Activated B cell treated with CpG ODN at 0.5 μM for 24 hours (primary cell): ENCODE results near the gene NRCAM. TPM values are rescaled to one million over a fixed set of nuclear protein-coding genes. Genes with fewer than 3 reads are reported as not detected.

Source experiments
- ATAC-seq: fragments of 200-7000 bp; cut with Tn5 transposase; one replicate; pipeline ENCODE4 v1.10.0; 2021; ENCODE audit warnings: low read depth, mild to moderate bottlenecking, moderate library complexity
- CTCF ChIA-PET: fragments of 350-600 bp; sonication (Branson Sonifier 250); formaldehyde crosslinking; loops from one replicate; lab custom pipeline; 2021; ENCODE audit warnings: antibody characterized with exemption; lab: Charles Lee
- POLR2A ChIA-PET: fragments of 350-600 bp; sonication (Branson Sonifier 250); formaldehyde crosslinking; loops from one replicate; lab custom pipeline; 2021; ENCODE audit warnings: antibody characterized with exemption; lab: Charles Lee
- DNase-seq: peaks from one replicate; pipeline ENCODE4 v3.0.0; 2022
- H3K27ac Mint-ChIP-seq: one replicate; pipeline ENCODE4 v1.8.0; 2020; ENCODE audit warnings: mixed read lengths
- H3K27me3 Mint-ChIP-seq: one replicate; pipeline ENCODE4 v1.8.0; 2021; ENCODE audit warnings: mixed read lengths
- H3K36me3 Mint-ChIP-seq: one replicate; pipeline ENCODE4 v1.8.0; 2021; ENCODE audit warnings: low read depth, mixed read lengths
- H3K4me1 Mint-ChIP-seq: one replicate; pipeline ENCODE4 v1.8.0; 2021; ENCODE audit warnings: mixed read lengths
- H3K4me3 Mint-ChIP-seq: one replicate; pipeline ENCODE4 v1.8.0; 2020; ENCODE audit warnings: mild to moderate bottlenecking, mixed read lengths
- H3K9me3 Mint-ChIP-seq: one replicate; pipeline ENCODE4 v1.8.0; 2020; ENCODE audit warnings: mixed read lengths
- CTCF ChIP-seq: fragments of 200-600 bp; IDR thresholded peaks from one replicate; pipeline ENCODE4 v1.8.0; 2022; ENCODE audit warnings: antibody characterized with exemption, mild to moderate bottlenecking
- intact Hi-C: fragments of 100-400 bp; cut with micrococcal nuclease; formaldehyde crosslinking; loops from one replicate; pipeline ENCODE4 v1.15.1; 2024
- total RNA-seq: library from RNA; stranded (reverse); gene quantifications from 2 replicates; pipeline ENCODE4 v1.2.3, GENCODE V29; 2022

NRCAM gene
- total RNA-seq, 1 donor from 2014 or later, result 2.2 TPM

GRCh38 chr7:108109221-108109908, 346.9 kb downstream of the NRCAM start:
- no peak for TF ChIP-seq CTCF
- H3K4me3 Mint-ChIP-seq, result no peak overlapping the region
- no peak overlapping the region for H3K27ac Mint-ChIP-seq
- ChIA-PET POLR2A (interaction anchor here (0.6 kb wide), 1 partner anchor 347 kb away, joined by 7 read pairs; no protein-coding TSS in a partner anchor), CTCF (interaction anchor here (0.6 to 5.7 kb wide), 5 partner anchors 9 to 358 kb away, joined by 3 to 39 read pairs (median 3); no protein-coding TSS in a partner anchor)
- H3K9me3 Mint-ChIP-seq, result no peaks in the 10 kb centered on the region
- ATAC-seq (no peak), DNase-seq (no peak)
- no peaks in the 10 kb centered on the region for H3K36me3 Mint-ChIP-seq
- H3K4me1 Mint-ChIP-seq, result no peaks in the 10 kb centered on the region
- peaks cover 4% of the 10 kb centered on the region for H3K27me3 Mint-ChIP-seq
- intact Hi-C loops, result loop anchor here (1.0 kb wide), 1 partner anchor 37 kb away; no protein-coding TSS in a partner anchor

- Mint-ChIP-seq H3K27me3 (peaks cover 4% of the 10 kb centered on the region), H3K9me3 (no peaks in the 10 kb centered on the region), H3K27ac (no peak overlapping the region), H3K4me1 (no peaks in the 10 kb centered on the region), H3K4me3 (no peak overlapping the region), H3K36me3 (no peaks in the 10 kb centered on the region)
- DNase-seq, result no peak
- ChIA-PET POLR2A (interaction anchor here (0.6 kb wide), 1 partner anchor 37 kb away, joined by 4 read pairs; no protein-coding TSS in a partner anchor), CTCF (interaction anchor here (5.7 kb wide), 1 partner anchor 37 kb away, joined by 39 read pairs; no protein-coding TSS in a partner anchor)
- TF ChIP-seq CTCF, result no peak
- no peak for ATAC-seq
- intact Hi-C loops, result no loop called here
Measured at GRCh38 chr7:108108131-108108530, 348.1 kb downstream of the NRCAM start.

GRCh38 chr7:108104324-108104723, 351.9 kb downstream of the NRCAM start:
- ATAC-seq, result no peak
- Mint-ChIP-seq H3K4me1 (no peaks in the 10 kb centered on the region), H3K27me3 (peaks cover 12% of the 10 kb centered on the region), H3K4me3 (no peak overlapping the region), H3K9me3 (no peaks in the 10 kb centered on the region), H3K36me3 (no peaks in the 10 kb centered on the region), H3K27ac (no peak overlapping the region)
- DNase-seq, result no peak
- intact Hi-C loops, result no loop called here
- POLR2A ChIA-PET, result no interaction called here
- CTCF ChIA-PET, result interaction anchor here (1.5 kb wide), 2 partner anchors 9 to 41 kb away, joined by 4 to 6 read pairs; no protein-coding TSS in a partner anchor
- no peak for TF ChIP-seq CTCF

- H3K9me3 Mint-ChIP-seq, result no peaks in the 10 kb centered on the region
- no peaks in the 10 kb centered on the region for H3K4me1 Mint-ChIP-seq
- no peak for TF ChIP-seq CTCF
- H3K4me3 Mint-ChIP-seq, result no peak overlapping the region
- ATAC-seq (no peak), DNase-seq (no peak)
- intact Hi-C loops, result no loop called here
- ChIA-PET POLR2A (no interaction called here), CTCF (interaction anchor here (1.5 kb wide), 1 partner anchor 10 kb away, joined by 4 read pairs; no protein-coding TSS in a partner anchor)
- H3K27me3 Mint-ChIP-seq, result peaks cover 14% of the 10 kb centered on the region
- no peaks in the 10 kb centered on the region for H3K36me3 Mint-ChIP-seq
- H3K27ac Mint-ChIP-seq, result no peak overlapping the region
Measured at GRCh38 chr7:108103558-108104298, 352.5 kb downstream of the NRCAM start.
